KOPT-K1 (cell line): ENCODE data around the gene FOSL2.

Source experiments
- H3K27ac ChIP-seq: fragments of 200-600 bp; sonication (generic); 2 replicates; pipeline ENCODE4 v1.5.1; 2016; ENCODE audit warnings: antibody characterized with exemption, mild to moderate bottlenecking, low read depth, low read length; ENCODE audit not compliant: poor library complexity, severe bottlenecking
- H3K36me3 ChIP-seq: fragments of 200-600 bp; sonication (generic); 2 replicates; pipeline ENCODE4 v1.5.1; 2017; ENCODE audit warnings: antibody characterized with exemption, mild to moderate bottlenecking, low read length, moderate library complexity; ENCODE audit not compliant: insufficient read depth
- H3K9me3 ChIP-seq: fragments of 200-600 bp; sonication (generic); 2 replicates; pipeline ENCODE4 v1.5.1; 2017; ENCODE audit warnings: antibody characterized with exemption, low read length, mild to moderate bottlenecking; ENCODE audit not compliant: insufficient read depth, poor library complexity, severe bottlenecking

Gene FOSL2

GRCh38 chr2:28447086-28447485 lies 54.4 kb downstream of the FOSL2 start:
- Histone ChIP-seq H3K27ac (no peak overlapping the region), H3K9me3 (no peaks in the 10 kb centered on the region), H3K36me3 (no peaks in the 10 kb centered on the region)

GRCh38 chr2:28447943-28448792 lies 55.5 kb downstream of the FOSL2 start:
- no peak overlapping the region for H3K27ac ChIP-seq
- H3K36me3 ChIP-seq: no peaks in the 10 kb centered on the region
- H3K9me3 ChIP-seq: no peaks in the 10 kb centered on the region

GRCh38 chr2:28448793-28449100 lies 56.1 kb downstream of the FOSL2 start:
- no peak overlapping the region for H3K27ac ChIP-seq
- no peaks in the 10 kb centered on the region for H3K9me3 ChIP-seq
- H3K36me3 ChIP-seq: no peaks in the 10 kb centered on the region

GRCh38 chr2:28449126-28449487 lies 56.4 kb downstream of the FOSL2 start:
- H3K36me3 ChIP-seq: no peaks in the 10 kb centered on the region
- H3K27ac ChIP-seq: no peak overlapping the region
- no peaks in the 10 kb centered on the region for H3K9me3 ChIP-seq

- no peaks in the 10 kb centered on the region for H3K36me3 ChIP-seq
- H3K27ac ChIP-seq: no peak overlapping the region
- H3K9me3 ChIP-seq: no peaks in the 10 kb centered on the region
Measured at GRCh38 chr2:28449488-28450395, 57.1 kb downstream of the FOSL2 start.

- Histone ChIP-seq H3K36me3 (no peaks in the 10 kb centered on the region), H3K9me3 (no peaks in the 10 kb centered on the region), H3K27ac (no peak overlapping the region)
Measured at GRCh38 chr2:28450901-28451565, 58.4 kb downstream of the FOSL2 start.

GRCh38 chr2:28451793-28452533 lies 59.3 kb downstream of the FOSL2 start:
- H3K36me3 ChIP-seq: no peaks in the 10 kb centered on the region
- no peaks in the 10 kb centered on the region for H3K9me3 ChIP-seq
- H3K27ac ChIP-seq: no peak overlapping the region

- no peaks in the 10 kb centered on the region for H3K36me3 ChIP-seq
- H3K27ac ChIP-seq: no peak overlapping the region
- no peaks in the 10 kb centered on the region for H3K9me3 ChIP-seq
Measured at GRCh38 chr2:28452534-28453081, 60.0 kb downstream of the FOSL2 start.

- Histone ChIP-seq H3K27ac (no peak overlapping the region), H3K9me3 (no peaks in the 10 kb centered on the region), H3K36me3 (no peaks in the 10 kb centered on the region)
Measured at GRCh38 chr2:28453396-28453795, 60.7 kb downstream of the FOSL2 start.

GRCh38 chr2:28454016-28454930 lies 61.6 kb downstream of the FOSL2 start:
- H3K36me3 ChIP-seq: no peaks in the 10 kb centered on the region
- no peaks in the 10 kb centered on the region for H3K9me3 ChIP-seq
- H3K27ac ChIP-seq: no peak overlapping the region

GRCh38 chr2:28457237-28457636 lies 64.6 kb downstream of the FOSL2 start:
- Histone ChIP-seq H3K9me3 (no peaks in the 10 kb centered on the region), H3K27ac (no peak overlapping the region), H3K36me3 (no peaks in the 10 kb centered on the region)

GRCh38 chr2:28461056-28461455 lies 68.4 kb downstream of the FOSL2 start:
- Histone ChIP-seq H3K36me3 (no peaks in the 10 kb centered on the region), H3K27ac (no peak overlapping the region), H3K9me3 (peaks cover 4% of the 10 kb centered on the region)

GRCh38 chr2:28462122-28462521 lies 69.5 kb downstream of the FOSL2 start:
- Histone ChIP-seq H3K9me3 (peaks cover 4% of the 10 kb centered on the region), H3K36me3 (no peaks in the 10 kb centered on the region), H3K27ac (no peak overlapping the region)
